Upper lobe of left lung (tissue), 4 donors: ENCODE data around the gene GNB1L.

Source experiments
- EP300 ChIP-seq, 4 donors: sonication (generic); formaldehyde crosslinking; IDR thresholded peaks; one replicate each; pipeline ENCODE4 v1.5.1; 2017; ENCODE audit warnings: antibody characterized with exemption in 4 of 4, control low read depth in 2 of 4
- POLR2A ChIP-seq, 4 donors: fragments of 450-650 bp; IDR thresholded peaks; one replicate each; pipeline ENCODE4 v1.5.1; 2016 to 2017; ENCODE audit warnings: antibody characterized with exemption in 4 of 4, mild to moderate bottlenecking in 2 of 4
- POLR2AphosphoS5 ChIP-seq, 2 donors: sonication (generic); formaldehyde crosslinking; IDR thresholded peaks; one replicate each; pipeline ENCODE4 v1.5.1; 2017; ENCODE audit warnings: antibody characterized with exemption in 2 of 2
- TF ChIP-seq, protein P1 (sequence below), 6 experiments: fragments of 450-650 bp in 4 of 6; fragments of 200-600 bp in 2 of 6; sonication (generic) in 2 of 6; IDR thresholded peaks; one replicate each; pipeline ENCODE4 v1.5.1; 2016 to 2019; ENCODE audit warnings: antibody characterized with exemption in 6 of 6

DNA sequence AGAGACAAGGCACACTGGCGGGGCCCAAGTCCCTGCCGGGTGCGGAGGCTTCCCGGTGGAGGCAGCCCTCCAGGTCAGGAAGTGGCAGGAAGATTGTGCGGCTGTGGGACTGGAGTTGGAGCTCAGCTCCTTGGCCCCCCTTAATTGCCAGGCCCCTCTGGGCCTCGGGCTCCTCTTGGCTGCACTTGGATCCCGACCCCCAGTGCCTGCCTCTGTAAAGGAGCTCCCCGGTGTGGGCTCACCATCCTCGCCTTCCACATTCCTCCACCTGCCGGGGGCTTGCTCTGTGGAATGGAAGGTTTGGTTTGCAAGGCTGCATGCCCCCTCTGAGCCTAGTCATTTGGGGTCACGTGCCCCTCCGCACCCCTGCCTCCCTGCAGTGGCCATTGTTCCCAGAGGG lies 48.8 kb upstream of the GNB1L start:
- TF ChIP-seq, protein P1, sequence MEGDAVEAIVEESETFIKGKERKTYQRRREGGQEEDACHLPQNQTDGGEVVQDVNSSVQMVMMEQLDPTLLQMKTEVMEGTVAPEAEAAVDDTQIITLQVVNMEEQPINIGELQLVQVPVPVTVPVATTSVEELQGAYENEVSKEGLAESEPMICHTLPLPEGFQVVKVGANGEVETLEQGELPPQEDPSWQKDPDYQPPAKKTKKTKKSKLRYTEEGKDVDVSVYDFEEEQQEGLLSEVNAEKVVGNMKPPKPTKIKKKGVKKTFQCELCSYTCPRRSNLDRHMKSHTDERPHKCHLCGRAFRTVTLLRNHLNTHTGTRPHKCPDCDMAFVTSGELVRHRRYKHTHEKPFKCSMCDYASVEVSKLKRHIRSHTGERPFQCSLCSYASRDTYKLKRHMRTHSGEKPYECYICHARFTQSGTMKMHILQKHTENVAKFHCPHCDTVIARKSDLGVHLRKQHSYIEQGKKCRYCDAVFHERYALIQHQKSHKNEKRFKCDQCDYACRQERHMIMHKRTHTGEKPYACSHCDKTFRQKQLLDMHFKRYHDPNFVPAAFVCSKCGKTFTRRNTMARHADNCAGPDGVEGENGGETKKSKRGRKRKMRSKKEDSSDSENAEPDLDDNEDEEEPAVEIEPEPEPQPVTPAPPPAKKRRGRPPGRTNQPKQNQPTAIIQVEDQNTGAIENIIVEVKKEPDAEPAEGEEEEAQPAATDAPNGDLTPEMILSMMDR (IDR thresholded peaks at IDR 0.05), result no peak
- no peak for TF ChIP-seq POLR2AphosphoS5 (IDR thresholded peaks at IDR 0.05)
- no peak for TF ChIP-seq POLR2A (IDR thresholded peaks at IDR 0.05)
- no peak for TF ChIP-seq EP300 (IDR thresholded peaks at IDR 0.05)
